ENCODE measurements around the gene SORBS2.

The SORBS2 gene

GRCh38 chr4:185801471-185801870, 10.5 kb downstream of the SORBS2 start:
- DNase-seq (ENCODE audit: low read depth) = no peak
- no peak overlapping the region for H3K4me3 ChIP-seq (ENCODE audit: low read depth, low read length)
- TF ChIP-seq CTCF (IDR thresholded peaks at IDR 0.05; ENCODE audit: low read depth, low read length, missing control alignments) = no peak

DNA sequence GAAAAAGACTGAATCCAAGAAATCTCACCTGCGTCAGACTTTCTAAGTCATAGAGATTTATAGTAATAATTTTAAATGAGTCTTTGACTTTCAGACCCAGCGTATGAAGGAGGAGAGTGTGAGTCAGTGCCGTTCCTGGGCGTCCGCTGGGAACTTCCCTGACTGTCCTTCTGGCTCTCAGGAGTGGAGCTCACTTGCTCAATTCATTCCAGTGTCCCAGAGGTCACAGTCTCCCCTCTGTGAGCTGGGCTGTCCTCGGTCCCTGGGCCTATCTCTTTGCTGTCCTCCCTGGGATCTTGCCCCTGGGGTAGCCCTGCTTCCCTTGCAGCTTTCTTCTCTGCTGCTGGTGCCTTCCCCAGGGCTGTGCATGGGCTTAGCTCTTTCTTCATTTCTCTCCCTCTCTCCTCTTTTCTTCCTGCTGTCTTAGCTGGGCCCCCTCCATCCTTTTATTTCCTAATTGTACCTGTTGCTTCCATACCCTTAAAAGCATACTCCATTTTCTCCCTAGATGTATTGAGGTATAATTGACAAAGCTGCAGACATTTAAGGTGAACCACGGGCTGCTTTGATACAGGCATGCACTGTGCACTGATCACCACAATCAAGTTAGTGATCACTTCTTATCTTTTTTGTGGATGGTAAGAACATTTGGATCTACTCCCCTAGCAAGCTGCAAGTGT, 11.6 kb downstream of the SORBS2 start:
- no peak overlapping the region for H3K4me3 ChIP-seq (ENCODE audit: low read depth, low read length)
- no peak for TF ChIP-seq CTCF (IDR thresholded peaks at IDR 0.05; ENCODE audit: low read depth, low read length, missing control alignments)
- no peak for DNase-seq (ENCODE audit: low read depth)

GRCh38 chr4:185799442-185799841, 12.6 kb downstream of the SORBS2 start:
- H3K4me3 ChIP-seq (ENCODE audit: low read depth, low read length) = no peak overlapping the region
- no peak for TF ChIP-seq CTCF (IDR thresholded peaks at IDR 0.05; ENCODE audit: low read depth, low read length, missing control alignments)
- no peak for DNase-seq (ENCODE audit: low read depth)

DNA sequence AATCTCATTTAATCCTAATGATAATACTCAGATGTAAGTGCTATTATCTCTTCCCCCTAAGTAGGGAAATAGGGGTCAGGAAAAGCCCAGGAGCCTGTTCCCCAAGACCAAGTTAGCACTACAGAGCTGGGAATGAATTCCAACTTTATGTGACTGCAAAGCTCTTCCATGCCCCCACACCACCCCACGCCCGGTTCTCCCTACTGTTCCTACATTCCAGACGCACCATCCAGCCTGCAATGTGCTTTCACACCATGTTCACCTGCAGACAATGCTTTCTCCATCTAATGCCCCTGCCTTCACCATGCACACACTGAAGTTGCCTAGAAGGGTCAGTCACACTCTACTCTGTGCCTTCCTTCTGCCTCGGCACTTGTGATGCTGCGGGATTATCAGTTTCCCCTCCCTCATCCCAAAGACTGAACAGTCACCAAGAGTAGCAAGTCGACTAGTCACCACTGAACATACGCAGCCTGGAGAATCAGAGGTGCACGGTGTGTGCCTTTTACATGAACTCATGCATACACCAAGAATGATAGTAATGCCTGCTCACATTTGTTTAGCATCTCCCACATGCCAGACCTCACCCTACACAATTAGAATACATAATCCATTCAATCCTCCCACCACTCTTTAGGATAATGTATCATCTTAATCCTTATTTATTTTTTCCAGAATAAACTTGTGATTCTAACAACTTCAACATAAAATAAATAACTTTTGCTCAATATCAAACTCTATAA, 14.2 kb downstream of the SORBS2 start:
- no peak for TF ChIP-seq CTCF (IDR thresholded peaks at IDR 0.05; ENCODE audit: low read depth, low read length, missing control alignments)
- H3K4me3 ChIP-seq (ENCODE audit: low read depth, low read length) = no peak overlapping the region
- DNase-seq (ENCODE audit: low read depth) = no peak

DNA sequence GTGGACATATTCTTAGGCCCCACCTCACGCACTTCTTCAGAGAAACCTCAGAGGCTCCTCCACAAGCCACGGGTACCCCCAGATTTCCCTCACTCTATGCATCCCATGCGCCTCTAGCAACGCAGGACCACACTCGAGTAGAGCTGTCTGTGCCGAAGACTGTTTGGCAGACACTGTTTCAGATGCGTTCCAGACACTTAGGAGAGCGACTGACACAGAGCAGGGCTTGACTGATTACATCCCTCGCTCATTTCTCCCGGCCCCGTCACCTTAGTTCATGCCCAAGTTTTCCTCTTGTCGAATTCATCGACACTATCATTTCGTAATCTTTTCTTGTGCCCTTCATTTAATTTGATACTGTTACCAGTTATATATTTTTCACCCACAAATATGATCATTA, 15.0 kb downstream of the SORBS2 start:
- no peak overlapping the region for H3K4me3 ChIP-seq (ENCODE audit: low read depth, low read length)
- DNase-seq (ENCODE audit: low read depth) = no peak
- no peak for TF ChIP-seq CTCF (IDR thresholded peaks at IDR 0.05; ENCODE audit: low read depth, low read length, missing control alignments)

GRCh38 chr4:185796176-185796575, 15.8 kb downstream of the SORBS2 start:
- no peak for TF ChIP-seq CTCF (IDR thresholded peaks at IDR 0.05; ENCODE audit: low read depth, low read length, missing control alignments)
- no peak overlapping the region for H3K4me3 ChIP-seq (ENCODE audit: low read depth, low read length)
- DNase-seq (ENCODE audit: low read depth) = no peak

DNA sequence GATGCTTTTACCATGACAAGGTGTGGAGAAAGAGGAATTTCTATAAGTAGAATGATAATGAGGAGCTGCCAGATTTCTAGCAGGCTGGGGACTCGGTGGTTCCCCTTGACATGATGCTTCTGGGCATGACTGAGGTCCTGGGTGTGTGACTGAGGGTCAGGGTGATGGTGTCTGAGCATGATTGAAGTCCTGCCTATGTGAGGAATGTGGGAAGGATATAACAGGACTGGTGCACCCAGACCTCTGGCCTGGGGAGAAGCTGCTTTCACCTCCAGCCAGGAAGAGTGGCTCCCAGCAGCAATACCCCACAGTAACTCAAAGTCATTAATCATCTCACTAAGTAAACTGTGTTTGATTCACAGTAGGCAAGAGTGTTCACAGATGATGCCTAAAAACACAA, 17.4 kb downstream of the SORBS2 start:
- no peak overlapping the region for H3K4me3 ChIP-seq (ENCODE audit: low read depth, low read length)
- no peak for DNase-seq (ENCODE audit: low read depth)
- no peak for TF ChIP-seq CTCF (IDR thresholded peaks at IDR 0.05; ENCODE audit: low read depth, low read length, missing control alignments)
